ENCODE data around the gene BCO1.

The BCO1 gene

DNA sequence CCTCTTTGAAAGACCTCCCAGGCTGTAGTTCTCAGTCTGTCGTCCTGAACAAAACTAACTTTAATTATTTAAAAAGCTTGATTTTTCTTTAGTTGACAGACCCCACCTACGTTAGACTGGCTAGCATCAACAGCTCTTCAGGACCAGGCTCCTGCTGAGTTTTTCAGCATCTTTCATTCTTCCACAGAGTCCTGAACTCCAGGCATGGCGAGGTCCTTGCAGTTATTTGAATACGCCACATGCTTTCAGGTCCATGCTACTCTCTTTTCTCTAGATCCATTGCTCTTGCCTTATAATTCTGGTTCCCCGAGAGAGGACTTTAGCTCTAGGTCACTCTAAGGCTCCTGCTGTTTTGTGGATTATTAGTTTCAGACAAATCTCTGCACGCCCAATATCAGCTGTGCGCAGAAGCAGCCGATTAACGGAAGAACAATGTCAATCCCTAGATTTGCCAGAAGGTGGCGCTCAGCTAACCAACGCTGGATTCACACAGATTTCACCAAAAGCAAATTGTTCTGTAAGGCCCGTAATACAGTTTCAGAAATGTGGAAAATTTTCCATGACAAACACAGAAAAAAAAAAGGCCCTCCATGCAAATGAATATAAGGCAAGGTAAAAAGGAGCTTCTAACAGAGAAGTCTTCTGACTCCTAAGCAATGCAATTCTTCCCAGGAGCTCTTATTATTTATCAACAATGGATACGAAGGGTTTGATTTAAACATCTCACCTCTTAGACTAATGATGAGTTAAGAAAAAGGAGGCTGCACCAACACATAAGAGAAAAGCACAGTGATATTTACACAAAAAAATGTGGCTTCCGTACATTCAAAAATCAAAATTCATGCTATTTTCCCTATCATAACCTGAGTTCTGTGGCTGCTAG is 33.5 kb upstream of the BCO1 start:
- H3K4me3 ChIP-seq (ENCODE audit: low read depth, low read length), result no peak overlapping the region
- DNase-seq (ENCODE audit: low read depth), result peak; percentile 12
- TF ChIP-seq, protein P1, sequence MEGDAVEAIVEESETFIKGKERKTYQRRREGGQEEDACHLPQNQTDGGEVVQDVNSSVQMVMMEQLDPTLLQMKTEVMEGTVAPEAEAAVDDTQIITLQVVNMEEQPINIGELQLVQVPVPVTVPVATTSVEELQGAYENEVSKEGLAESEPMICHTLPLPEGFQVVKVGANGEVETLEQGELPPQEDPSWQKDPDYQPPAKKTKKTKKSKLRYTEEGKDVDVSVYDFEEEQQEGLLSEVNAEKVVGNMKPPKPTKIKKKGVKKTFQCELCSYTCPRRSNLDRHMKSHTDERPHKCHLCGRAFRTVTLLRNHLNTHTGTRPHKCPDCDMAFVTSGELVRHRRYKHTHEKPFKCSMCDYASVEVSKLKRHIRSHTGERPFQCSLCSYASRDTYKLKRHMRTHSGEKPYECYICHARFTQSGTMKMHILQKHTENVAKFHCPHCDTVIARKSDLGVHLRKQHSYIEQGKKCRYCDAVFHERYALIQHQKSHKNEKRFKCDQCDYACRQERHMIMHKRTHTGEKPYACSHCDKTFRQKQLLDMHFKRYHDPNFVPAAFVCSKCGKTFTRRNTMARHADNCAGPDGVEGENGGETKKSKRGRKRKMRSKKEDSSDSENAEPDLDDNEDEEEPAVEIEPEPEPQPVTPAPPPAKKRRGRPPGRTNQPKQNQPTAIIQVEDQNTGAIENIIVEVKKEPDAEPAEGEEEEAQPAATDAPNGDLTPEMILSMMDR (IDR thresholded peaks at IDR 0.05; ENCODE audit: low read depth, low read length, missing control alignments), result peak; percentile 71

DNA sequence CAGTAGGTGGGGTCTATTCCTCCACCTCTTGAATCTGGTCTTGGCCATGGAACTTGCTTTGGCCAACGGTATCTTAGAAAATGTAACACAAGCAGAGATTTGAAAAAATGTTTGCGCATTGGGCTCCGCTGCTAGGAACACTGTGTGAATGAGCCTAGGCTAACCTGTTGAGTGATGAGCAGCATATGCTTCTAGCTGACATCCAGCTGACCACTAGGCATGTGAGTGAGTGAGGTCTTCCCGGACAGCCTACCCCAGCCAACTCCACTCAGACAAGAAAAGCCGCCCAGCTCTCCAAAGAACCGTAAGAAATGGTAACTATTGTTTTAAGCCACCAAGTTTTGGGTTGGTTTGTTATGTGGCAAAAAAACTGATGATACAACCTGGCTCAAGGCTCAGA is 31.4 kb upstream of the BCO1 start:
- no peak for DNase-seq (ENCODE audit: low read depth)
- H3K4me3 ChIP-seq (ENCODE audit: low read depth, low read length), result no peak overlapping the region
- TF ChIP-seq, protein P1 (IDR thresholded peaks at IDR 0.05; ENCODE audit: low read depth, low read length, missing control alignments), result no peak

DNA sequence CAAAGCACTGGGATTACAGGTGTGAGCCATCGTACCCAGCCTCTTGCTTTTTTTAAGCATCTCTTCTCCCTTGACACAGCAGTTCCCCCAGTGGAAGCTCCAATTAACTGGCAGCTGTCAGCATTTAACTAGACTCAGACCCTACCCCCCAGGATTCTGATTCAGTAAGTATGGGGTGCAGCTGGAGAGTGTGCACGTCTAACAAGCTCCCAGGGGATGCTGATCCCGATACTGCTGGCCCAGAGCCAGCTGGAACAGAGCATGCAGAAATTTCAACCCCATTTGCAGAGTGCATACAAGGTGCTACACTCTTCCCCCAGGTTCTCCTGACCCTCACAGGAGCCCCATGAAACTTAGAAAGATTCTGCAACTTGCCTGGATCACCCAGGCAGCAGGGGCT is 27.7 kb upstream of the BCO1 start:
- no peak for DNase-seq (ENCODE audit: low read depth)
- H3K4me3 ChIP-seq (ENCODE audit: low read depth, low read length), result no peak overlapping the region
- TF ChIP-seq, protein P1 (IDR thresholded peaks at IDR 0.05; ENCODE audit: low read depth, low read length, missing control alignments), result no peak

DNA sequence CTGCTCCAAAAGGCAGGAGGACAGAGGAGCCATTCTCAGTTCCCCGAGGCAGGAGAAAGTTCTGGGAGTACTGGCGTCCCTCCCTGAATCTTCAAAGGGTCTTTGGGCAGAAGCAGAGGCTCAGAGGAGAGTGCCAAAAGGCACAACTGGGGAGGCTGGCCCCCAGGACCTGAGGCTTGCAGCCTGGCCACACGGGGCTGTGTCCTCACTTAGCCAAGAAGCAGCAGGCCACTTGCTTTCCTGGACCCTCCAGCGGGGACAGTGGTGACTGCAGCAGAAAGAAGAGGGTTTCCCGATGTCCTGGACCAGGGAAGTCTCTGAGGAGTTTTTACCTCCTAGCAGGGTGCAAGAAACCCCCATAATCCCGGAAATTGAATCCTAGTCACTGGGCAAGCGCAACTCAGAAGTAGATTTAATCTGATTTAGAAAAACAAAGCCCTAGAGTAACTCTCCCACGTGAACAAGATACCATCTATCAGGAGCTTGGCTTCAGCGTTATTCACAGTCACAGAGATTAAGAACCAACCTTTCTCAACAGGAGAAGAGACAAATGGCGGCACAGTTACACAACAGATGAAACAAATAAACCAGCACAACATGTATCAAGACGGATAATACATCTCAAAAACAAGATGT is 25.5 kb upstream of the BCO1 start:
- DNase-seq (ENCODE audit: low read depth), result no peak
- TF ChIP-seq, protein P1 (IDR thresholded peaks at IDR 0.05; ENCODE audit: low read depth, low read length, missing control alignments), result no peak
- no peak overlapping the region for H3K4me3 ChIP-seq (ENCODE audit: low read depth, low read length)

DNA sequence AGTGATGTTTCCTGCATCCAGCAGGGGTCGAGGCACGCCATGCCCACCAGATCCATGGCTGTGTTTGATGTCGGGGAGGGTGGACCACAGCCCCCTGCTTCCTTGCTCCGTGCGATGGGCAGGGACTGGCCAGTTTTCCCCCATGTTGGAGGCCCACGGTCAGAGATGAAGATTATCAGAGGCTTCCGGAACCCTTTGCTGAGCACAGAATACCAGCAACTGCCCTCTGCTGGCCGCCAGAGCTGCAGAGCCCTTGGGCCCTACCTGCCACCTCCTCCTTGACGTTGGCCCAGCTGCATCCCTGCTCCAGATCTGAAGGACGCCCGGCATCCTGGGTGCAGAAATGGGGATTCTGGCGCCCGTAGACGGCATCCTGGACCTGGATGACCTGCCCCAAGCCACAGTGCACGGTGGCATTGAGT is 23.7 kb upstream of the BCO1 start:
- H3K4me3 ChIP-seq (ENCODE audit: low read depth, low read length), result no peak overlapping the region
- DNase-seq (ENCODE audit: low read depth), result no peak
- TF ChIP-seq, protein P1 (IDR thresholded peaks at IDR 0.05; ENCODE audit: low read depth, low read length, missing control alignments), result peak; percentile 35

DNA sequence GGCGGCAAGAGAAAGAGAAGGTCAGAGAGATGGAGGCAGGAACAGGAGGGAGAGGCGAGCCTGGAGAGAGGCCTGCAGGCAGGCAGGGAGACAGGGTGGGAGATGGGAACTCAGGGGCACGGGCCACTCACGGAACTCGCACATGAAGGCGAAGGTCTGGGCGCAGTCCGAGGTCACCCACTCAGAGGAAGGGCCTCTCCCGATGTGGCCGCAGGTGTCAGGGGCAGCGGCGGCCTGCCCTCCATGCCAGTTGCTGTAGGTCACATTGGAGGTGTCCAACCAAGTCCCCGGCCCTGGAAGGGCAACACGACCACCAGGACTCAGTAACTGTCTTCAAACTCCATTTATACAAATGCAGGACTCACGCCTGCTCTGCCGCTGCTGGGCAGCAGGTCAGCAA is 22.4 kb upstream of the BCO1 start:
- TF ChIP-seq, protein P1 (IDR thresholded peaks at IDR 0.05; ENCODE audit: low read depth, low read length, missing control alignments), result no peak
- no peak overlapping the region for H3K4me3 ChIP-seq (ENCODE audit: low read depth, low read length)
- DNase-seq (ENCODE audit: low read depth), result no peak
